Caco-2 (cell line): Measurements from ENCODE around the gene TSPAN12. TPM values are rescaled to one million over a fixed set of nuclear protein-coding genes. Genes with fewer than 3 reads are reported as not detected.

ENCODE experiments used
- BruUV-seq: library from RNA; stranded (reverse); fragments of 400-500 nt; replicated peaks from 2 replicates; lab custom pipeline; 2021; lab: Mats Ljungman, UMichigan
- CTCF ChIA-PET: fragments of 300-600 bp; sonication (Branson Sonifier 250); formaldehyde crosslinking; loops from one replicate; lab custom pipeline; 2022; ENCODE audit warnings: antibody characterized with exemption; lab: Charles Lee
- POLR2A ChIA-PET: fragments of 300-600 bp; sonication (Branson Sonifier 250); formaldehyde crosslinking; loops from one replicate; lab custom pipeline; 2022; ENCODE audit warnings: antibody characterized with exemption; lab: Charles Lee
- DNase-seq, 2 experiments: peaks; one replicate each; pipeline versions ENCODE4 v3.0.0 to v3.0.0-alpha.2; 2020 to 2022
- H3K27me3 ChIP-seq: replicated peaks from 2 replicates; pipeline ENCODE4 v1.6.0; 2011; ENCODE audit warnings: low read length; ENCODE audit not compliant: control insufficient read depth, insufficient read depth
- H3K36me3 ChIP-seq: 2 replicates; pipeline ENCODE4 v1.5.1; 2011; ENCODE audit warnings: low read length; ENCODE audit not compliant: control insufficient read depth, insufficient read depth
- H3K4me1 ChIP-seq: fragments of 250-450 bp; sonication (Bioruptor Pico); 2 replicates; pipeline ENCODE4 v1.5.1; 2020; ENCODE audit warnings: mild to moderate bottlenecking
- H3K4me3 ChIP-seq: 2 replicates; pipeline ENCODE4 v1.5.1; 2011; ENCODE audit warnings: low read depth, mild to moderate bottlenecking, control low read depth, low read length
- H3K9me3 ChIP-seq: fragments of 250-450 bp; sonication (Bioruptor Pico); 2 replicates; pipeline ENCODE4 v1.5.1; 2020; ENCODE audit warnings: mild to moderate bottlenecking, moderate library complexity
- H3K27ac Mint-ChIP-seq: one replicate; pipeline ENCODE4 v1.8.0; 2022; ENCODE audit warnings: mixed read lengths; ENCODE audit not compliant: unreplicated experiment
- H3K27me3 Mint-ChIP-seq: one replicate; pipeline ENCODE4 v1.8.0; 2022; ENCODE audit warnings: mixed read lengths; ENCODE audit not compliant: insufficient read depth, unreplicated experiment
- H3K36me3 Mint-ChIP-seq: one replicate; pipeline ENCODE4 v1.8.0; 2022; ENCODE audit warnings: mild to moderate bottlenecking, mixed read lengths; ENCODE audit not compliant: insufficient read depth, unreplicated experiment
- H3K4me1 Mint-ChIP-seq: one replicate; pipeline ENCODE4 v1.8.0; 2022; ENCODE audit warnings: low read depth, mixed read lengths; ENCODE audit not compliant: unreplicated experiment
- H3K4me3 Mint-ChIP-seq: one replicate; pipeline ENCODE4 v1.8.0; 2022; ENCODE audit warnings: mild to moderate bottlenecking, moderate library complexity, mixed read lengths; ENCODE audit not compliant: unreplicated experiment
- H3K9me3 Mint-ChIP-seq: one replicate; pipeline ENCODE4 v1.8.0; 2022; ENCODE audit warnings: mixed read lengths; ENCODE audit not compliant: unreplicated experiment
- CTCF ChIP-seq, 2 experiments: fragments of 200-600 bp in 1 of 2; IDR thresholded peaks; 1 replicate in 1 of 2; 2 replicates in 1 of 2; pipeline versions ENCODE4 v1.5.1 to v1.8.0; 2011 to 2022; ENCODE audit warnings: antibody characterized with exemption in 1 of 2, control low read depth in 1 of 2, inconsistent platforms in 1 of 2, low read depth in 1 of 2, low read length in 1 of 2, mild to moderate bottlenecking in 1 of 2, moderate library complexity in 1 of 2; ENCODE audit not compliant: insufficient read depth in 1 of 2, severe bottlenecking in 1 of 2, unreplicated experiment in 1 of 2
- intact Hi-C: fragments of 100-400 bp; cut with micrococcal nuclease; formaldehyde crosslinking; loops from one replicate; pipeline ENCODE4 v1.10.0; 2022; ENCODE audit not compliant: unreplicated experiment
- total RNA-seq: library from RNA; stranded (reverse); gene quantifications from 2 replicates; pipeline ENCODE4 v1.2.3, GENCODE V29; 2022

The TSPAN12 gene
- total RNA-seq, 1 experiment from 2014 or later, result 4.1 TPM

DNA sequence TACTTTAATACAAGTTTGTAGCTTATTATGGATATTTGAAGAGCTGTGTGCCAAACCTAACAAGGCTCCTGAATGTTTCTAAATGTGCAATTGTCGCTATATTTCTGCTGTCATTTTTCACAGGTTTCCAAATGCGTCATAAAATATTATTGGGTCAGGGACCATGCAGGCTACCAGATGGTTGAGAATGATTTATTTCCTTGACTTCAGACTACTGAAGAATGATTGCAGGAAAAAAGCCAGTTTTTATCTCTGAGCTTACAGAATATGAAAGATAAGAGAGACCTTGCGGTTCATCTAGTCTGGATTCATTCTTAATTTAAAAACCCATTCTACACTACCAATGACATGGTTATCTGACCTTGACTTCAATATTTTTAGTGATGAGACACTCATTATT, 55.2 kb downstream of the TSPAN12 start:
- intact Hi-C loops, result no loop called here
- Mint-ChIP-seq H3K36me3 (peaks cover 2% of the 10 kb centered on the region), H3K4me3 (no peak overlapping the region), H3K27ac (no peak overlapping the region), H3K9me3 (peaks cover 4% of the 10 kb centered on the region), H3K27me3 (no peaks in the 10 kb centered on the region), H3K4me1 (no peaks in the 10 kb centered on the region)
- no TSS peak for BruUV-seq
- ChIA-PET CTCF (no interaction called here), POLR2A (no interaction called here)
- no peak for TF ChIP-seq CTCF (IDR thresholded peaks at IDR 0.05; ENCODE audit: insufficient read depth in 1 of 2, low read depth in 1 of 2, low read length in 1 of 2, severe bottlenecking in 1 of 2, unreplicated experiment in 1 of 2)
- Histone ChIP-seq H3K4me3 (no peak overlapping the region), H3K27me3 (no peaks in the 10 kb centered on the region), H3K4me1 (no peaks in the 10 kb centered on the region), H3K9me3 (no peaks in the 10 kb centered on the region), H3K36me3 (no peaks in the 10 kb centered on the region)
- no peak for DNase-seq

DNA sequence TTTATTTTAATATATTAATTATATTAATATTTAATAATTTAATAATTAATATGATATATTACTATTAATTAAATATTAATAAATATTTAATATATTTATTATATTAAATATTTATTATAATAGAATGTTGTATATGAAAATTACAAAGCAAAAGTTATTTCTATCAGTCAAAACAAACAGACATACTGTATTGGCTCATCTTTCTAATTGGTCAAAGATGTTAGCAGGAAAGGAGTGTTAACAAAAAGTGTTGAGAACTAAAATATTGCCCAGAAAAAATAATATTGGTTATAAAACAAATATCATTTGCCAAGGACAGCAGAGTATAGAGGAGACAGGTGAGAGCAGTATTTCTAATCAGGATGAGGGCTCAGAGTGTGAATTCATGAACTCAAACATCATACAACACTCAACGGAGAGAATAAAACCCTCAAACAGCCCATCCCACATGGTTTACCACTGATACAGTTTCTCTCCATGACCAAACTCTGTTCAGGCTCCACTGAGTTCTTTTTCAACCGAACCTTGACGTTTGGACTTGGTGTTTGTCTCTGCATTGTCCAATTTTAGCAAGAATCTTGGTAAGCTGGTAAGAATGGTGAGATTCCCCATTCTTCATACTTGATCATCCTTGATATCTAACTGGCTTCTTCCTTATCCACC, 58.0 kb downstream of the TSPAN12 start:
- H3K27me3 ChIP-seq, result no peaks in the 10 kb centered on the region
- Mint-ChIP-seq H3K27ac (no peak overlapping the region), H3K9me3 (peaks cover 9% of the 10 kb centered on the region), H3K4me1 (no peaks in the 10 kb centered on the region), H3K27me3 (no peaks in the 10 kb centered on the region), H3K36me3 (peaks cover 5% of the 10 kb centered on the region), H3K4me3 (no peak overlapping the region)
- no peaks in the 10 kb centered on the region for H3K4me1 ChIP-seq
- no peak overlapping the region for H3K4me3 ChIP-seq
- H3K36me3 ChIP-seq, result no peaks in the 10 kb centered on the region
- TF ChIP-seq CTCF (IDR thresholded peaks at IDR 0.05; ENCODE audit: insufficient read depth in 1 of 2, low read depth in 1 of 2, low read length in 1 of 2, severe bottlenecking in 1 of 2, unreplicated experiment in 1 of 2), result no peak
- BruUV-seq, result no TSS peak
- DNase-seq, result no peak
- CTCF ChIA-PET, result no interaction called here
- POLR2A ChIA-PET, result no interaction called here
- intact Hi-C loops, result loop anchor here (1.0 kb wide), 1 partner anchor 28 kb away; no protein-coding TSS in a partner anchor
- no peaks in the 10 kb centered on the region for H3K9me3 ChIP-seq

DNA sequence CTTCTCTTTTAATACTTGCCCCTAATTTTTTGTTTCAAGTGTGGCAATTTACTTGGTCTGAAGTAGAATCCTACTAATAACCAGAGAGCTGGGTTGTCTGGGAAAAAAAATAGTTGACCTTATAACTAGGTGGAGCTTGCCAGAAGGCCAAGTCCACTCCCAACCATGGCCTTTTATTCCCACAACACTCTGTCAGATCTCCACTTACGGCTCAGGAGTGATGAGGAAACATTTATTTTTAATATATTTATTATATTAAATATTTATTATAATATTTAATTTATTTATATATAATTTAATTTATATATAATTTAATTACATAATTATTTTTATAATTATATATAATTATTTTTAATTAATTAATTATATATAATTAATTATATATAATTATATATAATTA, 58.8 kb downstream of the TSPAN12 start:
- no peaks in the 10 kb centered on the region for H3K27me3 Mint-ChIP-seq
- POLR2A ChIA-PET, result no interaction called here
- Histone ChIP-seq H3K9me3 (no peaks in the 10 kb centered on the region), H3K4me1 (no peaks in the 10 kb centered on the region), H3K36me3 (no peaks in the 10 kb centered on the region), H3K4me3 (no peak overlapping the region), H3K27me3 (no peaks in the 10 kb centered on the region)
- peaks cover 9% of the 10 kb centered on the region for H3K9me3 Mint-ChIP-seq
- DNase-seq, result no peak
- no peak overlapping the region for H3K4me3 Mint-ChIP-seq
- H3K4me1 Mint-ChIP-seq, result no peaks in the 10 kb centered on the region
- H3K36me3 Mint-ChIP-seq, result peaks cover 9% of the 10 kb centered on the region
- BruUV-seq, result no TSS peak
- CTCF ChIA-PET, result no interaction called here
- no peak for TF ChIP-seq CTCF (IDR thresholded peaks at IDR 0.05; ENCODE audit: insufficient read depth in 1 of 2, low read depth in 1 of 2, low read length in 1 of 2, severe bottlenecking in 1 of 2, unreplicated experiment in 1 of 2)
- no peak overlapping the region for H3K27ac Mint-ChIP-seq
- intact Hi-C loops, result loop anchor here (1.0 kb wide), 1 partner anchor 29 kb away; no protein-coding TSS in a partner anchor
